ENCODE data around the gene TRIAP1.

The TRIAP1 gene

DNA sequence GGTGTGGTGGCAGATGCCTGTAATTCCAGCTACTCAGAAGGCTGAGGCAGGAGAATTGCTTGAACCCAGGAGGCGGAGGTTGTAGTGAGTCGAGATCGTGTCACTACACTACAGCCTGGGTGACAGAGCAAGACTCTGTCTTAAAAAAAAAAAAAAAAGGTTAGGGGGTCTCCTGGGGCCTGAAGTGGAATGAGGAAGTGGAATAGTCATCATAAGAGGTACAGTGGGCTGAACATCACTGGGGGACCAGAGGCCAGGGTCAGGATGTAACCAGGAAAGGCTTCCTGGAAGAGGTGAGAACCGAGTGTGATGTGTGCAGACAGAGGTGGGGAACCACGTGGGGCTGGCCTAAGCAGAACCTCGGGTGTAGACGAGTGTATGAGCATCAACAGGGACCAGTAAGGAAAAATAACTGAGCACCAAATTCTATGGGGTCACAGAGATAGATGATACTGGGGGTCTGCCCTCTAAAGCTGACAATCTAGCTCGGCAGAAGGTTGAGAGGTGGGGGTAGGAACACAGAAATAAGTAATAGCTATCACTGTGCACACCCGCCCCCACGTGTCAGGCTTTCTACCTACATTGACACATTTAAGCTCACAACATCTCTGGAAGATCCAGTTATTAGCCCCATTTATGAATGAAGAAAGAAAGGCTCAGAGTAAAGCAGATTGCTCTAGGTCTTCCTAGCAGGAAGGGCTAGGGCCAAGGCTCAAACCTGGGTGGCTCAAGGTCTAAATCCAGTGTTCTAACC, 13.2 kb downstream of the TRIAP1 start:
- DNase-seq (ENCODE audit: low read depth in 3 of 3, low spot score in 1 of 3): no peak

- DNase-seq (ENCODE audit: low read depth in 3 of 3, low spot score in 1 of 3): no peak
These were observed 16.8 kb downstream of the TRIAP1 start for GRCh38 chr12:120429368-120429767.

- no peak for DNase-seq (ENCODE audit: low read depth in 3 of 3, low spot score in 1 of 3)
These were observed 17.5 kb downstream of the TRIAP1 start for GRCh38 chr12:120428597-120429229.

DNA sequence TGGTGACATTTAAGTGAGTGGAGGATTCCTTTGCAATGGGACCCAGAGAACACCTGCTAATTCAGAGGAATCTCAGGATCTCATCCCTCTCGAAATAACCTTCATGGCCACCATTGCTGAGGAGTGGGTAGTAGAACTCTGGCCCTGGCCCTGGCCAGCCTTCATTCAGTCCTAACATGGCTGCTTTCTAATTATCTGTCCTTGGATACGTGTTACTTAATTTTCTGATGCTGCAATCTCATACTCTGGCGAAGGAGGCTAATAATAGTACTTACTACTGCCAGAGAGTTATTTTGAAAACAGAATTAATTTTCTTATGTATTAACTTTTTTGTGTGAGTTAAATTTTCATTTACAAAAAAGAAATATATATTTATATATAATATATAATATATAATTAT, 20.4 kb downstream of the TRIAP1 start:
- no peak for DNase-seq (ENCODE audit: low read depth in 3 of 3, low spot score in 1 of 3)

DNA sequence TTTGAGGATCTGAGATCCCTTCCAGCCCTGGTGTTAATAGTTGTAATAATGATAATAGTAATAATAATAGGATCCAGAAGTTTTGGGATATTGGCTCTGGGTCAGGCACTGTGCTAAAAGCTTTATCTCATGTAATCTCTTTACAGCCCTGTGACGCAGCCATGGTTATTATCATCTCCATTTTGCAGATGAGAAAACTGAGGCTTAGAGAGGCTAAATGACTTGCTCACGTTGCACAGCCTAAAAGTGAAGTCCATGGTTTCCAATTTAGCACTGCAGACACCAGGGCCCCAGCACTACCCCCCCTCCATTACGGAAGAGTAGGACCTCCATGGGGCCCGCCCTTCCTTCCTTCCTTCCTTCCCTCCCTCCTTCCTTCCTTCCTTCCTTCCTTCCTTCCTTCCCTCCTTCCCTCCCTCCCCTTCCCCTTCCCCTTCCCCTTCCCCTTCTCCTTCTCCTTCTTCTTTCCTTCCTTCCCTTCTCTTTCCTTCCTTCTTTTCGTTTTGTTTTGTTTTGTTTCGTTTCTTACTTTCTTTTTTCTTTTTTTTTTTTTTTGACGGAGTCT, 23.2 kb downstream of the TRIAP1 start:
- no peak for DNase-seq (ENCODE audit: low read depth in 3 of 3, low spot score in 1 of 3)

GRCh38 chr12:120421701-120422100, 24.5 kb downstream of the TRIAP1 start:
- no peak for DNase-seq (ENCODE audit: low read depth in 3 of 3, low spot score in 1 of 3)

- DNase-seq (ENCODE audit: low read depth in 3 of 3, low spot score in 1 of 3): no peak
These were observed 28.1 kb downstream of the TRIAP1 start for GRCh38 chr12:120417917-120418580.

- DNase-seq (ENCODE audit: low read depth in 3 of 3, low spot score in 1 of 3): no peak
These were observed 29.5 kb downstream of the TRIAP1 start for GRCh38 chr12:120416490-120417216.

DNA sequence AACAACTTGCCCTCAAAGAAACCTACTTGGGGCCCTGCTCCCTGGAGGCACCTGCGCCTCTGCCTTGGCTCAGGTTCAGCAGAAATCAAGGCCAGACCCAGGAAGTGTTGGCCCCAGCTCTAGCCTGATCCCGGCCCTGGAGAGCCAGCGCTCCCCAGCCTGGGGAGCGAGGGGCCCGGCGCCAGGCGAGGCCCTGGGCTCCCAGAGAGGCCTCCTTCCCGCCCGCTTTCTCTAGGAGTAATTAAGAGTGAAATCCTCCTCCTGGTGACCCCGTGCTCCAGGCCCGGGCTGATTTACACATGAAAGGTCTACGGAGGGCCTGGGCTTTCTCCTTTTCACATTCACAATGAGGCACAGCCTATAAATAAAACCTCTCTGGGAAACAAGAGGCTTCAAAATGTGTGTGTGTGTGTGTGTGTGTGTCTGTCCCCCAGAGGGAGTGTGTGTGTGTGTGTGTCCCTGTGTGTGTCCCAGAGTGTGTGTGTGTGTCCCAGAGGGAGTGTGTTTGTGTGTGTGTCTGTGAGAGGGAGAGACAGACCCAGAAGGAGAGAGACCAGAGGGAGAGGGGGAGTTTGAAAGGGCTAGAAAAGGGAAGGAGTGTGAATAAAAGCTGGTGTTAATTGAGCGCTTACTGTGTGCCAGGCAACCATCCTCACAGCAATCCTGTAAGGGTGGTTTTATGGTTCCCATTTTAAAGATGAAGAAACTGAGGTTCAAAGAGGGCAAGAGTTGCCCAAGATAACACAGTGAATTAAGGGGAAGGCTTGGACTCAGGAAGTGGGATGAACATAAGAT, 32.1 kb downstream of the TRIAP1 start:
- no peak for DNase-seq (ENCODE audit: low read depth in 3 of 3, low spot score in 1 of 3)

- DNase-seq (ENCODE audit: low read depth in 3 of 3, low spot score in 1 of 3): no peak
These were observed 33.8 kb downstream of the TRIAP1 start for GRCh38 chr12:120412421-120412820.

DNA sequence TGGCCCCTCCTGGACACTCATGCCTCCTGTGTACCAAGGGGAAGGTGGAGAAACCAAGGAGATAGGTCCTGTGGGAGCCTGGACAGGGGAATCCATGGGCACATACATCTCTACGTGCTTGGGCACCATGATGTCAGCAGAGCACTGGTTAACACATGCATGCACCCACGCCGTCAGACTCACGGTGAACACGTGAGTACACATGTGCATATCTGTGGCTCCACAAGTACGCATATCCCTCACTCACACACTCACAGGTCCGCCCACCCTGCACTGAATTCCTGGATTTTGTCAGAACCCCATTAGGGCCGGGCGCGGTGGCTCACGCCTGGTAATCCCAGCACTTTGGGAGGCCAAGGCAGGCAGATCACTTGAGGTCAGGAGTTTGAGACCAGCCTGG, 37.4 kb downstream of the TRIAP1 start:
- no peak for DNase-seq (ENCODE audit: low read depth in 3 of 3, low spot score in 1 of 3)

GRCh38 chr12:120406553-120406952, 39.6 kb downstream of the TRIAP1 start:
- DNase-seq (ENCODE audit: low read depth in 3 of 3, low spot score in 1 of 3): no peak

GRCh38 chr12:120406069-120406468, 40.1 kb downstream of the TRIAP1 start:
- DNase-seq (ENCODE audit: low read depth in 3 of 3, low spot score in 1 of 3): no peak

DNA sequence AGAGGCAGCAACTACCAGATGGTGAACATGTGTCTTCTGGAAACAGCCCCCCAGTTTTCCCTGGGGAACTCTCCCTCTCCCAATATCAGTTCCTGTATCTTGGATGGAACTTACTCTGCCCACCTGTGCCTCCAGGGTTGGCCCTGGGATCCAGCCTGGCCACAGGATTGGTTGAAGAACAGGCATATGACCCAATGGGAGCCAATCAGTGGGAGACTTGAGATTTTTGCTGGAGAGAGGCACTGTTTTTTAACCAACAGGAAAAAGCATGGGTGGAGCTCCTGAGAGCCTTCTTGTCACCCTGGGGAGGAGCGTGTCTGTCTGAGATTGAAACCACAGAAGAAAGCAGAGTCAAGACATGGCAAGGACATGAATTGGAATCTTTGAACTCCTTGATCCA, 41.9 kb downstream of the TRIAP1 start:
- no peak for DNase-seq (ENCODE audit: low read depth in 3 of 3, low spot score in 1 of 3)

DNA sequence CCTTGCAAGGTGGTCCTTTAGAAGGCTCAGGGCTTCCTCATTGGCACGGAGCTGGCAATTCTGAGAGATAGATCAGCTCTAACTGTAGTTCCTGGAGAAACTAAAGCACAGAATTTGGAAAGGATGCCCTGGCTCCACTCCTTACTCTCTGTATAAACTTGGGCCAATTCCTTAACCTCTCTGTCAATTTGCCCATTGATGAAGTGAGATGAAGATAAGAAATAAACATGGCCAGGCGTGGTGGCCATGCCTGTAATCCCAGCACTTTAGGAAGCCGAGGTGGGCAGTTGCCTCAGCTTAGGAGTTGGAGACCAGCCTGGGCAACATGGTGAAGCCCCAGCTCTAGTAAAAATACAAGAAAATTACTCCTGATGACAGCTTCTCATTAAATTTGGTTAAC, 42.3 kb downstream of the TRIAP1 start:
- DNase-seq (ENCODE audit: low read depth in 3 of 3, low spot score in 1 of 3): no peak

DNA sequence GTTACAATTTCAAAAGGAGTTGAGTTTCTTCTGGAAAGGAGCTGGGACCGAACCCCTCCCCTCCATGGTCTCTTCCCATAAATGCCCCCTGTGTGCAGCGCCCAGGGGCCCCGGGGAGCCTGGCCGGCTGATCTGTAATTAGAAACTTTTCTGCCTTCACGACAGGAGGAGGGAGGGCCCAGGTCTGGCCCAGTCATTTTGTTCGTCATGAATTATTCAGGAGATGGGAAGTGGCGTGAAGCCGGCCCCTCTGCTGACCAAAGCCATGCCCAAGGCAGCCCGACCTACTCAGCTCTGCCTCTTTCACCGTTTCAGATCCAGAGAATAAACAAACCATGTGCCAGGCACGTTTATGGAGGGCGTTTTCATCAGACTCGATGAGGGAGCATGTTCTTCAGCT, 44.0 kb downstream of the TRIAP1 start:
- DNase-seq (ENCODE audit: low read depth in 3 of 3, low spot score in 1 of 3): no peak

DNA sequence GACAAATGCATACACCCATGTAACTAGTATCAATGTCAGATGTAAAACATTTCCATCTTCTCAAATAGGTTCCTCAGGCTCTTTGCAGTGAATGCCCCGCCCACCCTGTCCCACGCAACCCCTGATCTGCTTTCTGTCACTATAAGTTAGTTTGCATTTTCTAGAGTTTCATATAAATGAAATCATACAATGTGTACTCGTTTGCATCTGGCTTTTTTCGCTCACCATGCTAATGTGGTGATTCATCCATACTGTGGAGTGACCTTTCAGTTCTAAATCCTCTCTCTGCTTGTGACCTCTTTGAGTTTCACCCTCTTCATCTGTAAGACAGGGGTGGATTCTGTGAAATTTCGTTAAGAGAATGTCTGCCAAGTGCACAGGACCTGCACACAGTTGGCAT, 46.7 kb downstream of the TRIAP1 start:
- no peak for DNase-seq (ENCODE audit: low read depth in 3 of 3, low spot score in 1 of 3)

DNA sequence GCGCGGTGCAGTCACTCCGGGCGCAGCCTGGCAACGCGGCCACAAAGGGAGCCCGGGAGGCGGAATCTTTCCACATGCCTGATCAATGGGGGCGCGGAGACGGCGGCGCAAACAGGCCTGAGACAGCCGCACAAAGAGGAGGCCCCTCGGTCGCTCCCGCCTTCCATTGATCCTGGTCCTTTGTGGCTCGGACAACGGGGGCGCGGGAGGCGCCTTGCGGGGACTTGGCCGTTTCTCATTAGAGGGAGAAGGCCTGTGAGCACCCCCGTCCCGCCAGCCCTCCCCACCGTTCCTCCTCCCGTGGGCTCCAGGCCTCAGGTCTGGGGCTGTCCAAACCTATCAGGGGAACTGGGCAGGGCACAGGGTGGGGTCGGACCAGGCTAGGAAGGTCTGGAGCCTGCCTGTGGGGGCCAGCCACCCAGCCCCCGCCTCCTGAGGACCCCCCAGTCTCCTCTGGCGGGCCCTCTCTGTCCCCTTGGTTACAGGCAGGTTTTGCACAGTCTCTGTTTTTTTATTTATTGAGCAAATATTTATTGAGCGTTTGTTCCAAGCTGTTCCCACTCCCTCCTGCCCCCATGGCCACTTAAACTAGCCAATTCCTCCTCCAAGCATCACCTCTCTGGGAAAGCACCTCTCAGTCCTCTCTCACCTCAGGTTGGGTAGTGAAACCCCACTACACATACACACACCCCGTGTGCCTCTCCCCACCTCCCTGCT, 48.2 kb downstream of the TRIAP1 start:
- no peak for DNase-seq (ENCODE audit: low read depth in 3 of 3, low spot score in 1 of 3)

GRCh38 chr12:120394483-120395367, 51.5 kb downstream of the TRIAP1 start:
- no peak for DNase-seq (ENCODE audit: low read depth in 3 of 3, low spot score in 1 of 3)

Measured in stimulated activated CD4-positive, alpha-beta T cell treated with anti-CD3 and anti-CD28 coated beads, TNF-alpha, amount 100 ng/mL, for 1 hour (primary cell).